ENCODE measurements around the gene USP54.
A peak's percentile ranks its signal among the peaks of the same experiment; 100 is the strongest.

Gene USP54

DNA sequence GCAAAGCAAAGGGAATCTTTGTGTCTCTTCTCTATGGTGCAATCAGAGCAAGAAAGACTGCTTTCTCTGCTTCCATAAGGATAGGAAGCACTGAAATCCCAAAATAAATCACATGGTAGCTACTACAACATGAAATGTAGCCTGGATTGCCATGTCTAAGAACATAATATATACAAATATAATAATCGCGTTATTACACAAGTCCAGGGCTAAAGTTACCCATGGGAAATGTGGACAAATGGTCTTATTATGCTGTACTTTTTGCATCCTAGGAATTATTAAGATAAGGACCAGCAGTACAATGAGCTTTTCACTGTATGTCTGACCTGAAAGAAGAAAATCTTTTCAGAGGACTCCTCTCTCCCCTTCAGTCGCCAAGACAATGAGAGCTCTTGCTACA, 71.8 kb downstream of the USP54 start:
- DNase-seq (ENCODE audit: low read depth in 2 of 2), result no peak

DNA sequence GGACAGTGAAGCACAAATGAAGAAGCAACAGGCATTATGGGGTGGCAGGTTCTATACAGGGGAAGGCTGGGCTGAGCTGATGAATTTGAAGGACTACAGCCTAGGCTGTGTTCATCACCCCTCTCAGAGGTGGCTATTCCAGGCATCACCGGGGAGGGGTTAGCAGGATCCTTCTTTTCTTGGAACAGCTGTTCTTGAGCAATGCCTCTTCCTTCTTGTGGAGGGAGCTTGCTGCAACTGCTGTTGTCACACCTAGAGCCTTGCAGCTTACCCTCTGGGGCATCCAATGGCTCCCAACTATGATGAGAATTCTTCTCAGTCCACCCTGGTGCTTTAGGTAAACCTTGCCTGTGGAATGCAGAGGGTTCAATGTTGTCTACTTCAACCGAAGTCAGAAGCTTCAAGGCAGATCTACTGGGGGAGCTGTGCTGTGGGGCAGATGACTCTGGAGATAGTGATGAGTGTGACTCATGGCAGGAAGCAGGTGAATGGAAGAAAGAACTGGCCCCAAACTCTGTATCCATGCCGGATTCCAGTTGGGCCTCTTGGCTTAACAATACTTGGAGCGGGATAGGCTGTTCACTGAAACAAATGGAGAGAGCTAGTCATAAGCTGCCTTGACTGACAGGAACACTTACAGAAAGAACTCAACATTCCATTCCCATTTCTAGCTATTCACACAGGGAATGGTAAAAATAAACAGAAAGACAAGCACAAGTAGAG, 73.8 kb downstream of the USP54 start:
- no peak for DNase-seq (ENCODE audit: low read depth in 2 of 2)

DNA sequence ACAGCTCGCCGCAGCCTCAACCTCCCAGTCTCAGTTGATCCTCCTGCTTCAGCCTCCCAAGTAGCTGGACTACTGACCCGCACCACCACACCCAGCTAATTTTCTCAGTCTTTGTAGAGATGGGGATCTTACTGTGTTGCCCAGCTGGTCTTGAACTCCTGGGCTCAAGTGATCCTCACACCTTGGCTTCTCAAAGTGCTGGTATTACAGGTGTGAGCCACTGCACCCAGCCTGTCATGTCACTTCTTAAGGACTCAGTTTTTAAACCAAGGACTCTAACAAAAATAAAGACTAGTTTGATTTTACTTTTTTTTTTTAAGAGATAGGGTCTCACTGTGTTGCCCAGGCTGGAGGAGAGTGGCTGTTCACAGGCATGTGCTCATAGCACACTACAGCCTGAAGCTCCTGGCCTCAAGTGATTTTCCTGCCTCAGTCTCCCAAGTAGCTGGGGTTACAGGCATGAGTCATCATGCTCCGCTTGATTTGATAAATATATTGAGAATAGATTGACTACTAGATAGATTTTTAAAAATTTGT, 78.9 kb downstream of the USP54 start:
- no peak for DNase-seq (ENCODE audit: low read depth in 2 of 2)

DNA sequence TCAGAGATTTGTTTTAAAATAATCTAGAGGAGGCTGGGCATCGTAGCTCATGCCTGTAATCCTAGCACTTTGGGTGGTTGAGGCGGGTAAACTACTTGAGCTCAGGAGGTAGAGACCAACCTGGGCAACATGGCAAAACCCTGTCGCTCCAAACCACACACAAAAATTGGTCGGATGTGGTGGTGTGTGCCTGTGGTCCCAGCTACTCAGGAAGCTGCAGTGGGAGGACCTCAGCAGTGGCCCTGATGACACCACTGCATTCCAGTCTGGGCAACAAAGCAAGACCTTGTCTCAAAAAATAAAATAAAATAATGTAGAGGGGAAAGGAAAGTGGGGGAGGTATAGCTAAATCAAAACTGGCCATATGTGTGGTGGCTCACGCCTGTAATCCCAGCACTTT, 81.4 kb downstream of the USP54 start:
- DNase-seq (ENCODE audit: low read depth in 2 of 2), result no peak

DNA sequence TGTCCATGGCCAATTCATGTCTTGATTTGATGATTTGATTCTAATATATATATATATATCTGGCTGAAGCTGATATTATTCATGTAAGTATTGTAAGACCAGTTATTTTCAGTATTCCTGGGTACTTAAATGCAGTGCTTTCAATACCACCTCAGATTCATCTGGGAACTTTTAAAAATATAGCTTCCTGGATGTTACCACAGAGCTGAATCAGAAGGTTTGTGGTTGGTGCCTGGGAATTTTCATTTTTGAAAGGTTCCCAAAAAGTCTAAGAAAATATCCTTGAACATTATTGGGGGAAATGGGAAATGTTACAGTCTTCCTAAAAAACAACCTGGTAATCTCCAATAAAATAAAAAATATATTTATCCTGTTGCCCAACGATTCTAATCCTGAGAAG, 84.7 kb downstream of the USP54 start:
- no peak for DNase-seq (ENCODE audit: low read depth in 2 of 2)

DNA sequence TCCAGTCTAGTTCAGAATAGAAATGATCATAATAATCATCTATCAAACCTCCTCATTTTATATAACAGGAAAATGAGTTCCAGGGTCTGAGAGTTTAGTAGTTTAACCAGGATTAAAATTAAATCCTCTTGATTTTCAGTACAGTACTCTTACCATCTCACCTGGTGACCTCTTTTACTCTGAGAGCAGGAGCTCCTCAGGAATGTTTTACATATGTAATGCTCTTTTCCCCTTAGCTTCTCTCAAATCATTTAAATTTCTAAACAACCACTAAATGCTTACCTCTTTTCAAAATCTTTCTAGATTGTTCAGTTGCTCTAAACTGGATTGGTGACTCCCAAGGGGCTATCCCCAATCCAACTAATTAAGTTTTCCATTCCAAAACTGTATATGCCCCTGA, 85.1 kb downstream of the USP54 start:
- no peak for DNase-seq (ENCODE audit: low read depth in 2 of 2)

DNA sequence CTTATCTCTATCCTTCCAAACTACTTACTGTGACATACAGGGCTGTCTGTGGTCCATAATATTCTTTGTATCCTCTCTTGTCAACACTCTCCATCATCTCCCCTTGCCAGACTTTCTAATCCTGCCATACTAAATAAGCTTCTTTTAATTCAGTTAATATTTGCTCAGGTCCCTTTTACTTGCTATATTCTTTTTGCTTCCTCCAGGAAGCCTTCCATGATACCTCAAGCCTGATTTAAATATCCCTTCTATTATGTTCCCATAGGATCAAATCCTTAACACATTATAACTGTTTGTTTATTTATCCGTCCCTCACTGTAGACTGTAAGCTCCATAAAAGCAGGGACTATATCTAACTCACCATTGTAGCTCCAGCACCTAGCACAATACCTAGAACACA, 88.1 kb downstream of the USP54 start:
- DNase-seq (ENCODE audit: low read depth in 2 of 2), result no peak

DNA sequence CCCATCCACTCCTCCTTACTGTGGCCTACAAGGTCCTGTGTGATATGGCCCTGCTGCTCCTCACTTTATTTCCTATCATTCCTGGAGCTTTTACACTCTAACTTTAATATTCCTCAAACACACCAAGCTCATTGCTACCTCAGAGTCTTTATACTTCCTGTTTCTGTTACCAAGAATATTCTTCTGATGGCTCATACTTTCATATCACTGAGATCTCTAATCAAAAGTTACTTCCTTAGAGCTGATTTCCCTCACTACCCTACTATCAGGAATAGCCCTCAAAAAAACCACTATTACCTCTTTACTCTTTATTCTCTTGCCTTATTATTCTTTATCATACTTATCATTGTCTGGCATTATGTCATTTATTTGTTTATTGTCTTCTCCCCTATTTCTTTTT, 89.5 kb downstream of the USP54 start:
- DNase-seq (ENCODE audit: low read depth in 2 of 2), result no peak

DNA sequence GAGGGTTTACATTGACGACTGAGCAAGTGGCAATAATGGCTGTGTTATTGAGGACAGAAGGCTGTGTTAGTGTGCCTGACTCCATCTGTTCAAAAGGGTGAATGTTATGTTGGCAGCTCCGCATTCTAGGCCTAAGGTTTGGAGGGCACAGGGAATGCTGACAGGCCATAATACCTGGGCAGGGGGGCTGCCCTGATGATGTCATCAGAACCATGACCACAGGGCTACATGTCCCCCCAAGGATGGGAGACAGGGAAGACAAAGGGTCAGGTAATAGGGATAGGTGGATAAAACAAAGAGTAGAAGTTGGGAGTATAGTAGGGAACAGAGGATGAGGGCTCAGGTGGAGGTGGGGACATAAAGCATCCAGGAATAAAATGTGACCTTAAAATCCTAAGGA, 93.5 kb downstream of the USP54 start:
- DNase-seq (ENCODE audit: low read depth in 2 of 2), result no peak

DNA sequence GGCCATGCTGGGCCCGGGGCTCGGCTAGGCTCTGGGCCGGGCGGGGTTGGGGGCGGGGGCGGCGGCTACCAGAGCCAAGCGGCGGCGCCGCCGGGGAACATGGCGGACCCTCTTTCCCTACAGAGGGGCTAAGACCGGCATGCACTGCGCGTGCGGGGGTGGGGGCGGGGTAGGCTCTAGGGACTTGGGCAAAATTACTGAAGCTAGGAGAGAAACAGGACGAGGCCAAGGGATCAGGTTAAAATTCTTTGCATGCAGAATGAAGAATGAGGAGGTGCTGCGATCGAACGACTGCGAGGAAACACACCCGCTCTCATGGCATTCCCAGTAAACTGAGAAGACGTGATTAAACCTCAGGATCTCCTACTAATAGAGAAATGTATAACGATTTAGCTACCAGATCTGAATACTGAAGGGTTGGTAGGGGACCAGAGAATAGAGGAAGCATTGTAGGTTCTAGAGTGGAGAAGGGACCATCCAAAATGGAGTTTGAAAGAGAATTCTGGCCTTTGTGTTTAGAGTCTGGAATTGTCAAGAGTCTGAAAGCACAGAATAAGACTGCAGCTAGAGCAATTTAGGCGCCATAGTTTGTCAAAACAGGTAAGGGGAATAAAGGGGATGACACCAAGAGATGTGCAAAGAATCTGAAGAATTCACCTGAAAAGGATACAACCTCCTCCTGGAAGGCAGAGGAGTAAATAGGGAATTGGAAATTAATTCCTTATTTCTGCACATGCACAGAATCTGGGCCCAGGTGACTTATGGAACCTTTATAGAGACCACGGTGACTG, 95.1 kb downstream of the USP54 start, which contains the start of gene PPP3CB:
PPP3CB (minus strand) TSS at position 141 of the 791 bp plus-strand sequence; CDS start at position 6, 135 bp downstream.
- DNase-seq (ENCODE audit: low read depth in 2 of 2), result peak; percentile 75 to 80

DNA sequence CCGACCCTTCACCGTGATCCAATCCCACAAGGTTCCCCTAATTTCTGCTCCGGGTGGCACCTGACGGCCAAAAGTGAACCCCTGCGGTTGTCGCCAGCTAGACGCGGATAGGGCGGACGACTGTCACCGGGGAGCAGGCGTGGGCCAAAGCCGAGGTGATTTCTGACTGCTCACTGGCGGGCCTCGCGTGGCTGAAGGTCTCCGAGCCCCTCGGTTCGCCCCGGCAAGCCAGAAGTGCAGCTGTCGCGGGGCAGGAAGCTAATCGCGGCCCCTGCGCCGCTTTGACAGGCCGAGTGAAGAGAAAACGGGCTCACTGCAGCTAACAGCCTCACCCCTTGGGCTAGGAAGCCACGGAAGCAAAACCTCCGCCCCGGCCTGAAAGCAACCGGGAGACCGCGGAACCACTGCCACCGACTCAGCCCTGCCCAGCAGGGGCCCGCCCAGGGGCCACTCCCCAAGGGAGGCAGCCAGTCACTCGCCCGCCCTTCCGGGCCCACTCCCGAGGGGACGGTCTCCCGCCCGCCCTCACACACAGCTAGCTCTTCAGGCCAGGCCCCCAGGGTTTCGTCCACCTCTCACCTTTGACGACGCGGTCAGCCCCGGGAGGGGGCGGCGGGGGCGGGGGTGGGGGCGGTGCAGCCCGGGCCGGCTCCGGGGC, 95.8 kb downstream of the USP54 start:
- DNase-seq (ENCODE audit: low read depth in 2 of 2), result peak; percentile 64 to 80

DNA sequence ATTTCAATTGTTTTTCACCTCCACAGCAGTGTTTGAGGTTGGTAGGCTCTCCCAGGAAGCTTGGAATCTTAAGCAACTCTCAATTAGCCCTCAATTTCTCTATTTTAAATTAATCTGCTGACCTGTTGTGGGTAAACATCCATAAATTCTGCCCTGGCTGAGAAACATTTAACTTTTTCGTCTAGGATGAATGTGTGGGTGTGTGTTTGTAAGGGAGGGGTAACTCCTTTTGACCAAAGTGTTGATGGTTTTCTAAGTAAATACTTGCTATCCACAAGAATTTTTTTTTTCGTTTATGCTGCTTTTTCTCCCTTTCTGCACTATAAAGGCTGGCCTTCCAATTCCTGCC, 96.3 kb downstream of the USP54 start:
- DNase-seq (ENCODE audit: low read depth in 2 of 2), result no peak

DNA sequence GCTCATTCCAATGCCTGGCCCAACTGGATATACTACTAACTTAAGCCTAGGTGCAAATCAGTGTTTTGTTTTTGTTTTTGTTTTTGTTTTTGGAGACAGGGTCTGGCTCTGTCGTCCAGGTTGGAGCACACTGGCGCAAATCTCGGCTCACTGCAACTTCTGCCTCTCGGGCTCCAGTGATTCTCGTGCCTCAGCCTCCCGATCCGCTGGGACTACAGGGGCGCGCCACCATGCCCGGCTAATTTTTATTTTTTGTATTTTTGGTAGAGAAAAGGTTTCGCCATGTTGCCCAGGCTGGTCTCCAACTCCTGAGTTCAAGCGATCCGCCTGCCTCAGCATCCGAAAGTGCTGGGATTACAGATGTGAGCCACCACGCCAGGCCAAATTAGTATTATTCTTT, 96.9 kb downstream of the USP54 start:
- DNase-seq (ENCODE audit: low read depth in 2 of 2), result no peak

DNA sequence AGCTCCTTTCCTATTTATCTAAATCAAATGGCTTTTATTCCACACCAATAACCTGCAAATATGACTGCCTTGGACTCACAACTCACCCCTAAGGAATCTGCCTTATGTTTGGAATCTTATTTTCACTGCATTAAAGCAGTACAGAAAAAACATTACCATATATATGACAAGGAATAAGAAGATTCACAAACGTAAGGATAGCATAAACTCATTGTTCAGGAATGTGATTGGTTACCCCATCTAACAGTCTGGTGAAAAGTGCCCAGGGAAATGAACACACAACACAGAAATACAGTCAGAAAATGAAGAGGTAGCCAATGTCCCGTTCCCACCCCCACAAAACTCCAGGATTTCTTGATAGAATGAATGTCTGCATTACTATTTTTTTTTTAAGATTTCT, 97.4 kb downstream of the USP54 start:
- no peak for DNase-seq (ENCODE audit: low read depth in 2 of 2)

DNA sequence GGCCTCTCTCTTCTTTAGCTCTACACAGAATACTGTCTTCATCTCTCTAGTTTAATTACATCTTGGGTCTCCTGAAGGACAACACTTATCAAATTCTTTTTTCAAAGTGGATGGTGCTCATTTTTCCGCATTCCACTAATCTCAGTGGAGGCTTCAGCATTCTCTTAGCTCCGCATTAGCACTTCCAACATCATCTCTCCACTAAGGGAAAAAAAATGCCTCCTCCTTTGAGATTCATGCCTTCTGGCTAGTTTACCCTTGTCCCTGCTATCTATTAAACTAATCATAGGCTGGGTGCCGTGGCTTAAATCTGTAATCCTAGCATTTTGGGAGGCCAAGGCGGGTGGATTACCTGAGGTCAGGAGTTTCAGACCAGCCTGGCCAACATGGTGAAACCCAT, 104.5 kb downstream of the USP54 start:
- DNase-seq (ENCODE audit: low read depth in 2 of 2), result no peak

DNA sequence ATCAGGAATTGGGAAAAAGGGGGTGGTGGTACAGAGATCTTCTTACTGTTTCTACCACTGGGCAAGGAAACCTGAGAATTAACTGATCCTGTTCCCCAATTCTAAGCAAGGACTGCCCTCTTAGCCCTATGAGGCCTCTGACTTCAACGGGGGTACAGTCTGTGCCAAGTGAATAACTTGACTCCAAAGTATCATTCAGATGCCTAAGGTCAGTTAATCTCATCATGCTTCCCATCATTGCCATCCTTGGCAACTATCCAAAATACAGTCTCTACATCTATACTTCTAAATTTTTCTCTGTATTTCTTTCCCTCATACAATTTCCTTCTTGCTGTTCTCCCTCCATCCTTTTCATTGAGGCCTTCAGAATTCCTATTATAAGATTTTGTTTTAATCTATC, 105.8 kb downstream of the USP54 start:
- DNase-seq (ENCODE audit: low read depth in 2 of 2), result no peak

DNA sequence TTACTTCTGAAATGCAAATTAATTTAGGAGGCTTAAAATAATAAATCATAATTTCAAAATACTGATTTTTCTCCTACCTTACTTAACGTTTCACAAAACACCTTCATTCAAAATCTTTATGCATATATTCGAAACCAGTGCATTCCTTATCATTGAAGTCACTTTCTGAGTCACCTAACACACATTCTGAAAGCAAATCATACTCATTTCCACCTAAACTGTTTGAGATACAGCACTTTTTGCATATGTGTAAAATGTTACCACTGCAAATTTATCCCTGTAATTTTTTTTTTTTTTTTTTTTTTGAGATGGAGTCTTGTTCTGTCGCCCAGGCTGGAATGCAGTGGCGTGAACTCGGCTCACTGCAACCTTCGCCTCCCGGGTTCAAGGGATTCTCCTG, 111.0 kb downstream of the USP54 start:
- no peak for DNase-seq (ENCODE audit: low read depth in 2 of 2)

DNA sequence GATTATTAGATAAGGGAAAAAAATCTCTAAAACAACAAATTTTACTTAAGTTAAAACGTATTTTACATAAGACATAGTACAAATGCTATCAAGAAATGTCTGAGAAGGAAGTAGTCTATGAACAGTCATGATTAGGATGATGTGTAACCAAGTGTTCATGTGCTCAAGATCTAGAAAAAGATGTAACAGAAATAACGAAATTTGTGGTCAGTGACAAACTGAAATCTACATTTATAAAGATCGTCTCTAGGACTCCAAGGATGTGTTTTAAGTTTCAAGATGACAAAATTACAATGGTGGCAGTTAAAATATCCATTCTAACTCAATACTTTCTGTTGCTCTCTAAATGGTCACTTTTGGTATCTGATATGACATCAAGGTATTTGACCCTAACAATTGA, 112.5 kb downstream of the USP54 start:
- DNase-seq (ENCODE audit: low read depth in 2 of 2), result no peak

DNA sequence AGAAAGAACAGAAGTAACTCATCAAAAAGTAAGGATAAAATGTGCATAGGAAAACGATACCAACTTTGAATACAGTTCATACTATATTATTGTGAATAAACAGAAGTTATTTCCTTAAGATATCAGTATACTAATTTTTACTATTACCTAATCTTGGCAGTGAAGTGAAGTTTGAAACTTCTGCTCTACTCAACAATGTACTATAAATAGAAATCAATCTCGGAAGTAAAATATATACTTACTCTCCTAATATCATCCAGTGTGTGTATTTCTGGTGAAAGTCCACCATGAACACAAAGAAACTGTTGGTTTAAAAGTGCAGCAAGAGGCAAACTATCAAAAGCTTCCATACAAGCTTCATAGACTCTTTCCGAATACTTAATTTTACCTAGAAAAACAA, 119.9 kb downstream of the USP54 start:
- no peak for DNase-seq (ENCODE audit: low read depth in 2 of 2)

DNA sequence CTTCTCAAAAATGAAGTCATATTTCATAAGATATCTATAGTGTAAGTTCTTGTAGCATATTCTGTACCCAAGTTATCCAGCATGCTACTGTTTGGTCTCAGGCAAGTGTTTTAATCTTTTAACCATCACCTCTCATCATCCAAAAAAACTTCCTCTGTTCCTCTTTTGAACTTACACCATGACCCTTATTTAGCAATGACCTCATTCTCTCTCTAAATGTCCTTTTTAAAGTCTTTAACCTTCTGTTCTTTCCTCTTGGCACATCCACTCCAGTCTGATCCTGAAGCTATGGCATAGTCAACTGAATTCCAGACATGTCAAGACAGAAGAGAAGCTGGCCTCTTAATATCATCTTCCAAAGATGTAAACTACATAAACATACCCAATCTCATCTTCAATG, 121.6 kb downstream of the USP54 start:
- DNase-seq (ENCODE audit: low read depth in 2 of 2), result no peak

DNA sequence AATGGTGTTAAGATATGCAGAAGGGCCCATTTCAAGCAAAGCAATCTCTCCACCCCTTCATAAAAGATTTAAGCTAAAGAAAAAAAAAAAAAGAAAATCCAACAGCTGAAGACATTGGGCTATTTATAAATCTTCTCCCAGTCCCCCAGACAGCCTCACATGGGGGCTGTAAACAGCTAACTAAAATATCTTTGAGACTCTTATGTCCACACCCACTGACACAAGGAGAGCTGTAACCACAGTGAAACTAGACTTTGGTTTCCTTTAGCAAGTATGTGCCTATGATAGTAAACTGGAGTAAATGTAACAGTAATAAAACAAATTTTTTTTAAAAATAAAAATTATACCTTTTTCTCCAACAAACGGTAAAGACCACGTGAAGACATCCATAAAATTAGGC, 123.9 kb downstream of the USP54 start:
- DNase-seq (ENCODE audit: low read depth in 2 of 2), result no peak

DNA sequence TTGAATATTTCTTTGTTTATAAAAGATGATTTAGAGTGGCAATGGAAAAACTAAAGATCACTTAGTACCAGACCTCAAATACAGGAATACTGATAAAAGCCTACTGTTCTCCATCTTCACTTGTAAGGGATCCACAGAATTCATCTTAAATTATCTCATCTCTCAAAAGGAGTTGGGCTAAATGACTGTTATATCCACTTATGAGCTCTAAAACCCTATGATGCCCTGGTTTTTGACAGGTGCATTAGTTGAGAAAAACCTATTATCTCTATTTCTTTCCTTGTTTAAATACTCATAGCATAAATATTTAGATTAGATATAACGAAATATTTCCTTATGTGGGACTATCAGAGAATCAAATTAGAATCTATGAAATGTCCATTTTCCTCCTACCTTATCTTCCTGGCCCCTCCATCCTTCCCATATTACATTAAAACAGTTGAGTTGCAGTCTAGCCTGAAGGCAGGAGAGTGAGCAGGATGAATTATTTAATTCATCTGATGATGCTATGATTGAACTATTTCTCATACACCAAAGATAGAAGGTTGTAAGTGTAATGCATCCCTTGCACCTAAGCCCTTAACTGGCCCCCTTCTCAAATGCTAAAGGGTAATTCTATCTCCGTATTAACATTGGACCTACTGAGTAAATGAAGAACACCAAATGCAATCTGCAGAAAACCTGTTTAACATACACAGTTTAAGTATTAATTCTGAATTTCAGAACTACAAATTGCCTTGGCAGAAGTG, 125.0 kb downstream of the USP54 start:
- no peak for DNase-seq (ENCODE audit: low read depth in 2 of 2)

Measured in stimulated activated CD4-positive, alpha-beta T cell treated with anti-CD3 and anti-CD28 coated beads, Interleukin-1b, Interleukin-23, amount 100 ng/mL, for 1 hour (primary cell).